ENCODE results near the gene PRLH.

Gene PRLH, protein sequence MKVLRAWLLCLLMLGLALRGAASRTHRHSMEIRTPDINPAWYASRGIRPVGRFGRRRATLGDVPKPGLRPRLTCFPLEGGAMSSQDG

DNA sequence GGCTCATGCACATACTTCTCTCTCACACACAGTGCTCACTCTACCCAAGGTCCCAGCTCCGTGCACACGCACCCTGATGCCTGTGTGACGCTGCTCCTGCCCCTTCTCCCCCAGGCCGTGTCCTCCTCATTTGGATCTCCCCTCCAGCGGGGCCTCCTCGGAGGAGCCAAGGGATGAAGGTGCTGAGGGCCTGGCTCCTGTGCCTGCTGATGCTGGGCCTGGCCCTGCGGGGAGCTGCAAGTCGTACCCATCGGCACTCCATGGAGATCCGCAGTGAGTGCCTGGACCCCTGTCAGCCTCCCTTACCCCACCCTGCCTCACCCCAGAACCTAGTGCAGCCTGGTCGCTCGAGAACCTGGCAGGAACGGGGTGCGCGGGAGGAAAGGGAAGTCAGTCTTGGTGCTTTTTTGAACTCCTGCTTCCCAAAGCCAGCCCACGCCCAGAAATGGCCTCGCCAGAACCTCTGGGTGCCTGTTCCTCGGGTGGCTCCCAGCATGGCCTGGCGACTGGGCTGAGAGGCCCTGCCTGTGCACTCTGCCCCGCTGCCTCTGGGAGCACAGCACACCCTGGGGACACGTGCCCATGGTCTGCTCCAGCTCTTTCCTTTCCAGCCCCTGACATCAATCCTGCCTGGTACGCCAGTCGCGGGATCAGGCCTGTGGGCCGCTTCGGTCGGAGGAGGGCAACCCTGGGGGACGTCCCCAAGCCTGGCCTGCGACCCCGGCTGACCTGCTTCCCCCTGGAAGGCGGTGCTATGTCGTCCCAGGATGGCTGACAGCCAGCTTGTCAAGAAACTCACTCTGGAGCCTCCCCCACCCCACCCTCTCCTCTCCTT, at the start of gene PRLH:
PRLH (plus strand) TSS at position 174 of the 835 bp plus-strand sequence; CDS start at position 174, 0 bp downstream.
- DNase-seq (ENCODE audit: low spot score) = peak; percentile 56
- H3K27ac ChIP-seq (ENCODE audit: poor library complexity, severe bottlenecking) = no peak within 1 kb of the TSS
- no peaks in the 10 kb centered on the region for H3K27me3 ChIP-seq (ENCODE audit: insufficient read depth, poor library complexity, severe bottlenecking)
- H3K4me1 ChIP-seq (ENCODE audit: insufficient read depth, poor library complexity, severe bottlenecking) = no peaks in the 10 kb centered on the region
- TF ChIP-seq, protein P1, sequence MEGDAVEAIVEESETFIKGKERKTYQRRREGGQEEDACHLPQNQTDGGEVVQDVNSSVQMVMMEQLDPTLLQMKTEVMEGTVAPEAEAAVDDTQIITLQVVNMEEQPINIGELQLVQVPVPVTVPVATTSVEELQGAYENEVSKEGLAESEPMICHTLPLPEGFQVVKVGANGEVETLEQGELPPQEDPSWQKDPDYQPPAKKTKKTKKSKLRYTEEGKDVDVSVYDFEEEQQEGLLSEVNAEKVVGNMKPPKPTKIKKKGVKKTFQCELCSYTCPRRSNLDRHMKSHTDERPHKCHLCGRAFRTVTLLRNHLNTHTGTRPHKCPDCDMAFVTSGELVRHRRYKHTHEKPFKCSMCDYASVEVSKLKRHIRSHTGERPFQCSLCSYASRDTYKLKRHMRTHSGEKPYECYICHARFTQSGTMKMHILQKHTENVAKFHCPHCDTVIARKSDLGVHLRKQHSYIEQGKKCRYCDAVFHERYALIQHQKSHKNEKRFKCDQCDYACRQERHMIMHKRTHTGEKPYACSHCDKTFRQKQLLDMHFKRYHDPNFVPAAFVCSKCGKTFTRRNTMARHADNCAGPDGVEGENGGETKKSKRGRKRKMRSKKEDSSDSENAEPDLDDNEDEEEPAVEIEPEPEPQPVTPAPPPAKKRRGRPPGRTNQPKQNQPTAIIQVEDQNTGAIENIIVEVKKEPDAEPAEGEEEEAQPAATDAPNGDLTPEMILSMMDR (IDR thresholded peaks at IDR 0.05; ENCODE audit: poor library complexity, severe bottlenecking) = no peak
- H3K9me3 ChIP-seq (ENCODE audit: severe bottlenecking) = no peaks in the 10 kb centered on the region
- no peaks in the 10 kb centered on the region for H3K36me3 ChIP-seq (ENCODE audit: low read depth)
- ATAC-seq (ENCODE audit: low read depth) = no peak
- no peak within 1 kb of the TSS for H3K4me3 ChIP-seq (ENCODE audit: severe bottlenecking)

DNA sequence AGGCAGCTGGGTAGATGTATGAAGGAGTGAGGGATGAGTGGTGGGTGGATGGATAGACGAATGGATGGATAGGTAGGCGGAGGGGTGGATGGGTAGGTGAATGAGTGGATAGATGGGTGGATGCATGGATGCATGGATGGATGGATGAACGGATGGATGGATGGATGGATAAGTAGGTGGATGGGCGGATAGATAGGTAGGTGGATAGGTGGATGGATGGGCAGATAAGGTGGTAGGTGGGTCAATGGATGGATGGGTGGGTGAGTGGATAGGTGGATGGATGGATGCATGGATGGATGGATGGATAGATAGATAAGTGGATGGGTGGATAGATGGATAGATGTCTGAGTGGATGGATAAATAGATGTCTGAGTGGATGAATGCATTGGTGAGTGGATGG, 49.2 kb upstream of the PRLH start:
- Histone ChIP-seq H3K27me3 (ENCODE audit: insufficient read depth, poor library complexity, severe bottlenecking) (no peaks in the 10 kb centered on the region), H3K4me1 (ENCODE audit: insufficient read depth, poor library complexity, severe bottlenecking) (no peaks in the 10 kb centered on the region), H3K27ac (ENCODE audit: poor library complexity, severe bottlenecking) (no peak overlapping the region), H3K4me3 (ENCODE audit: severe bottlenecking) (no peak overlapping the region), H3K36me3 (ENCODE audit: low read depth) (peaks cover 8% of the 10 kb centered on the region; the same call in 1 of the 2 replicates), H3K9me3 (ENCODE audit: severe bottlenecking) (no peaks in the 10 kb centered on the region)
- DNase-seq (ENCODE audit: low spot score) = no peak
- no peak for ATAC-seq (ENCODE audit: low read depth)
- TF ChIP-seq, protein P1 (IDR thresholded peaks at IDR 0.05; ENCODE audit: poor library complexity, severe bottlenecking) = no peak

DNA sequence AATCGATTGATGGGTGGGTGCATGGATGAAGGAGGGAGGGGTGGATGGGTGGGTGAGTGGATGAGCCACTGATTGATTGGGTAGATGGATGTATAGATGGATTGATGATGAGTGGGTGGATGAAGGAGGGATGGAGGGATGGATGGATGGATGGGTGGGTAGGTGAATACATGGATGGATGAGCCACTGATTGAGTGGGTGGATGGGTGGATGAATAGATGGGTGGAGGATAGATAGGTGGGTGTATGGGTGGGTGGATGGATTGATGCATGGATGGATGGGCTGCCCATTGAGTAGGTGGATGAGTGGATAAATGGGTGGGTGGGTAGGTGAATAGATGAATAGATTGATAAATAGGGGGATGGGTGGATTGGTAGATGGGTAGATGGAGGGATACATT, 48.4 kb upstream of the PRLH start:
- TF ChIP-seq, protein P1 (IDR thresholded peaks at IDR 0.05; ENCODE audit: poor library complexity, severe bottlenecking) = no peak
- H3K4me3 ChIP-seq (ENCODE audit: severe bottlenecking) = no peak overlapping the region
- H3K36me3 ChIP-seq (ENCODE audit: low read depth) = peaks cover 8% of the 10 kb centered on the region; the same call in 1 of the 2 replicates
- H3K27me3 ChIP-seq (ENCODE audit: insufficient read depth, poor library complexity, severe bottlenecking) = no peaks in the 10 kb centered on the region
- DNase-seq (ENCODE audit: low spot score) (no peak), ATAC-seq (ENCODE audit: low read depth) (no peak)
- no peaks in the 10 kb centered on the region for H3K9me3 ChIP-seq (ENCODE audit: severe bottlenecking)
- no peaks in the 10 kb centered on the region for H3K4me1 ChIP-seq (ENCODE audit: insufficient read depth, poor library complexity, severe bottlenecking)
- no peak overlapping the region for H3K27ac ChIP-seq (ENCODE audit: poor library complexity, severe bottlenecking)

DNA sequence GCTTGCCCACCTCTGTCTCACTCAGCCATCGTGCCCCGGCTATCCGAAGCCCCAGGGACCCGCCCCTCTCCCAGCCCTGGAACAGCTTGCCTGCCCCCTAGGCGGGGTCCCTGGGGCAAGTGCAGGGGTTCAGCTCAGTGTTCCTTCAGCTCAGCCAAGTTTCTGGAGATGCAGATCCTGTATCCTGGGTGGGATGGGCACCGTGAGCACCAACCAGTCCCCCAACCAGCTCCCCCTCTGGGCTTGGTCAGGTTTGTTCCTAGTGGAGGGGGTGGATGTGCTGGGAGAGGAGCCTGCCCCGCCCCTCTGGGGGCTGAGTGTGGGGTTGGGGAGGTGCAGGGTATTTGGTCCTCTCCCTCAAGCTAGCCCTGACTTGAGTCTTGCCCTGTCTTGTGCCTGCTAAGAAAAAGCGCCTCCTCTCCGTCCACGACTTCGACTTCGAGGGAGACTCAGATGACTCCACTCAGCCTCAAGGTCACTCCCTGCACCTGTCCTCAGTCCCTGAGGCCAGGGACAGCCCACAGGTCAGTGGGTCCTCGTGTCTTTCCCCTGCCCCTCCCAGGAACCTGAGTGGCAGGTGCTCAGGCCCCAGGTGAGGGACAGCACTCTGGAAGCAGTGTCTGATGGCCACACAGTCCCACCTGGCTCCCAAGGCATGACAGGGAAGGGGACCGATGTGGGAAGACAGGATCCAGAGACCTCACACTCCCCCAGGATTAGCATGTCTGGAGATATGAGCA, 46.7 kb upstream of the PRLH start:
- ATAC-seq (ENCODE audit: low read depth) (no peak), DNase-seq (ENCODE audit: low spot score) (no peak)
- Histone ChIP-seq H3K9me3 (ENCODE audit: severe bottlenecking) (no peaks in the 10 kb centered on the region), H3K4me3 (ENCODE audit: severe bottlenecking) (no peak overlapping the region), H3K27ac (ENCODE audit: poor library complexity, severe bottlenecking) (no peak overlapping the region), H3K4me1 (ENCODE audit: insufficient read depth, poor library complexity, severe bottlenecking) (no peaks in the 10 kb centered on the region), H3K36me3 (ENCODE audit: low read depth) (no peaks in the 10 kb centered on the region), H3K27me3 (ENCODE audit: insufficient read depth, poor library complexity, severe bottlenecking) (no peaks in the 10 kb centered on the region)
- TF ChIP-seq, protein P1 (IDR thresholded peaks at IDR 0.05; ENCODE audit: poor library complexity, severe bottlenecking) = no peak

All from RWPE2 (cell line).